Mucosa of rectum (tissue), 2 donors: Measurements from ENCODE around the gene ATAD1.
"Not testable (repeated sequence)": the region's sequence is repeated elsewhere in the genome, so short reads cannot be mapped to it uniquely, and the experiment has no call there.

Experiments
- H3K27ac ChIP-seq, 2 donors: one replicate each; pipeline ENCODE4 v1.7.0; 2013; ENCODE audit warnings: inconsistent platforms in 2 of 2, low read depth in 2 of 2, low read length in 2 of 2
- H3K27me3 ChIP-seq, 2 donors: one replicate each; pipeline ENCODE4 v1.7.0; 2013; ENCODE audit warnings: low read length in 2 of 2; ENCODE audit not compliant: control insufficient read depth in 2 of 2, insufficient read depth in 2 of 2
- H3K36me3 ChIP-seq, 2 donors: one replicate each; pipeline ENCODE4 v1.7.0; 2013; ENCODE audit warnings: low read length in 2 of 2; ENCODE audit not compliant: control insufficient read depth in 2 of 2, insufficient read depth in 2 of 2
- H3K4me1 ChIP-seq, 2 donors: one replicate each; pipeline ENCODE4 v1.7.0; 2013; ENCODE audit warnings: low read length in 2 of 2, mild to moderate bottlenecking in 1 of 2; ENCODE audit not compliant: control insufficient read depth in 2 of 2, insufficient read depth in 2 of 2
- H3K4me3 ChIP-seq, 2 donors: one replicate each; pipeline ENCODE4 v1.7.0; 2013; ENCODE audit warnings: low read length in 2 of 2
- H3K9ac ChIP-seq, 2 donors: one replicate each; pipeline ENCODE4 v1.7.0; 2013; ENCODE audit warnings: low read length in 2 of 2, low read depth in 1 of 2, mild to moderate bottlenecking in 1 of 2
- H3K9me3 ChIP-seq, 2 donors: one replicate each; pipeline ENCODE4 v1.7.0; 2013; ENCODE audit warnings: low read length in 2 of 2; ENCODE audit not compliant: control insufficient read depth in 2 of 2
- donor health status: healthy.
- donor health status: Normal muscosa, but diverticular disease.

Gene ATAD1

DNA sequence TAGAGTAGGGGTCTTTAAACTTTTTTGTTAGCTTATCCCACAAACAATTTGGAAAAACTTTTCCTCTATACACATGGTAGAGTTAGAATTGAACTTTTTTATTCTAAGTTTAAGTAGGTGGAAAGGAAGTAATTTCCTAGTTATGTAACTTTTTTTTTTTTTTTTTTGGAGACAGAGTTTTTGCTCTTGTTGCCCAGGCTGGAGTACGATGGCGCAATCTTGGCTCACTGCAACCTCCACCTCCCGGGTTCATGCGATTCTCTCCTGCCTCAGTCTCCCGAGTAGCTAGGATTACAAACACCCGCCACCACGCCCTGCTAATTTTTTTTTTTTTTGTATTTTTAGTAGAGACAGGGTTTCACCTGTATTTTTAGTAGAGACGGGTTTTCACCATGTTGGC lies 28.7 kb upstream of the ATAD1 start:
- not testable (repeated sequence) for H3K9me3 ChIP-seq, H3K36me3 ChIP-seq, H3K4me1 ChIP-seq, H3K9ac ChIP-seq, H3K4me3 ChIP-seq, H3K27me3 ChIP-seq, H3K27ac ChIP-seq

DNA sequence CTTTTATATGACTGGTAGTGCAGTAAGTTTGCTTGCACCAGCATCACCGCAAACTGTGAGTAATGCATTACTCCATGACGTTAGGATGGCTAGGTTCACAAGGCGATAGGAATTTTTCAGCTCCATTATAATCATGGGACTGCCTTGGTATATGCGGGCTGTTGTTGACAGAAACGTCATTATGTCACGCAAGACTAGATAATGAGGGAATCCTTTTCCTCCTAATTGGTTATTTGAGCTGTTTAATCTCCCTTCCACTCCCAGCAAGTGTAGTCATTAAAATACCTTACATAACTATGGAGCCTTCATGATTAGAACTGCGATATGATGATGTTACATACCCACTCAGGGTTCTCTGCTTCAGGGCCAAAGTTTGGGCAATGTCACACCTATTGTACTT lies 28.0 kb upstream of the ATAD1 start:
- H3K27me3 ChIP-seq = no peaks in the 10 kb centered on the region
- no peak overlapping the region for H3K9ac ChIP-seq
- H3K36me3 ChIP-seq = no peaks in the 10 kb centered on the region
- H3K9me3 ChIP-seq = no peaks in the 10 kb centered on the region
- peaks cover 0 to 4% of the 10 kb centered on the region in 2 donors for H3K4me1 ChIP-seq
- no peak overlapping the region for H3K27ac ChIP-seq
- H3K4me3 ChIP-seq = no peak overlapping the region

DNA sequence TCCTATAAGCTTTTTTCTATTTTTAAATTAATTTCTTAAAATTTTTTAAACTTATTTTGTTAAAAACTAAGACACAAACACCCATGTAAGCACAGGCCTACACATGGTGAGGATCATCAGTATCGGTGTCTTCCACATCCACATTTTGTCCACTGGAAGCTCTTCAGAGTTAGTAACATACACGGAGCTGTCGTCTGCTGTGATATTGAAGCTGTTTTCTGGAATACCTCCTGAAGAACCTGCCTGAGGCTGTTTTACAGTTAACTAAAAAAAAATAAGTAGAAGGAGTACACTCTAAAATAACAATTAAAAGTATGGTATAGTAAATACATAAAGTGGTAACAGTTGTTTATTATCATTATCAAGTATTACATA lies 27.6 kb upstream of the ATAD1 start:
- no peak overlapping the region for H3K4me3 ChIP-seq
- H3K27ac ChIP-seq = no peak overlapping the region
- peaks cover 0 to 4% of the 10 kb centered on the region in 2 donors for H3K4me1 ChIP-seq
- H3K9ac ChIP-seq = no peak overlapping the region
- H3K9me3 ChIP-seq = no peaks in the 10 kb centered on the region
- H3K27me3 ChIP-seq = no peaks in the 10 kb centered on the region
- H3K36me3 ChIP-seq = no peaks in the 10 kb centered on the region

DNA sequence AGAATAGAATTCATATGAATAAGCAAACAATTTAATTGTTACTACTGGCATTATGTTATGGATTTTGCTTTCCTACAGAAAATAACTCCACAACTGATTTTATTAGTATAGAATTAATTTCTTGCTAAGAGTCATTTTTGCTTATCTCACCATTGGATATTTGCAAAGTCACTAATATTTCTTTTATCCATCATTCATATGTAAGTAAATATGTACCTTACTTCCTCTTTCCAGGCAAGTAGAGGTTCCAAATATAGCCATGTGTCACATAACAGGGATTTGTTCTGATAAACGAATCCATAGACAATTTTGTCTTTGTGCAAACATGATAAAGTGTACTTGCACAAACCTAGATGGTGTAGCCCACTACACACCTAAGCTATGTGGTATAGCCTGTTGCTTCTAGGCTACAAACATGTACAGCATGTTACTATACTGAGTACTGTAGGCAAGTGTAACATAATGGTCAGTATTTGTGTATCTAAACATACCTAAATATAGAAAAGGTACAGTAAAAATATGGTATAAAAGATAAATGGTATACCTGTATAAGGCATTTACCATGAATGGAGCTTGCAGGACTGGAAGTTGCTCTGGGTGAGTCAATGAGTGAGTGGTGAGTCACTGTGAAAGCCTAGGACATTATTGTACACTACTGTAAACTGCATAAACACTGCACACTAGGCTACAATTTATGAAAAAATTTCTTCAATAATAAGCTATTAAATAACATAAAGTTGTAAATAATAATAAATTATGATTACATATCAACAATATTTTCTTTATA lies 27.0 kb upstream of the ATAD1 start:
- Histone ChIP-seq H3K9ac (no peak overlapping the region), H3K36me3 (no peaks in the 10 kb centered on the region), H3K4me1 (peaks cover 0 to 4% of the 10 kb centered on the region in 2 donors), H3K9me3 (no peaks in the 10 kb centered on the region), H3K27me3 (no peaks in the 10 kb centered on the region), H3K27ac (peak overlapping the region; percentile 38 to 41), H3K4me3 (no peak overlapping the region)

- no peak overlapping the region for H3K27ac ChIP-seq
- no peak overlapping the region for H3K4me3 ChIP-seq
- no peaks in the 10 kb centered on the region for H3K36me3 ChIP-seq
- H3K27me3 ChIP-seq = no peaks in the 10 kb centered on the region
- peaks cover 0 to 4% of the 10 kb centered on the region in 2 donors for H3K4me1 ChIP-seq
- no peak overlapping the region for H3K9ac ChIP-seq
- no peaks in the 10 kb centered on the region for H3K9me3 ChIP-seq
These were observed 25.7 kb upstream of the ATAD1 start for GRCh38 chr10:87843714-87844113.

- H3K4me1 ChIP-seq = peaks cover 0 to 4% of the 10 kb centered on the region in 2 donors
- H3K9me3 ChIP-seq = no peaks in the 10 kb centered on the region
- no peak overlapping the region for H3K9ac ChIP-seq
- H3K4me3 ChIP-seq = peak overlapping the region in 1 of 2 donors; percentile 13
- H3K27me3 ChIP-seq = no peaks in the 10 kb centered on the region
- peak overlapping the region; percentile 53 to 66 for H3K27ac ChIP-seq
- no peaks in the 10 kb centered on the region for H3K36me3 ChIP-seq
These were observed 24.9 kb upstream of the ATAD1 start for GRCh38 chr10:87842776-87843497.

DNA sequence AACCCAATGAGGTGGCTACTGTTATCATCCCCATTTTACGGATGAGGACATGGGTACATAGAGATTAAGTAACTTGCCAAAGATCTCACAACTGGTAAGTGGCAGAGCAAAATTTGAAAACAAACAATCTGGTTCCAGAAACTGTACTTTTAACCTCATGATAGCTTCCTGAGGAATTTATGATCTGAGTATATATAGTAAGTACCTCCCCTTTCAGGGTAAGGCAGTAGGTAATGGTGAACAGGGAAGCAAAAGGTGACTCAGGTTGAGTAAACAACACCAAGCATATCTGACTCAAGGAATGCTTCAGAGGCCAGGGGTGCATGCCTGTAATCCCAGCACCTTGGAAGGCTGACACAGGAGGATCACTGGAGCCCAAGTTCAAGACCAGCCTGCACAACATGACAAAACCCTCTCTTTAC lies 24.2 kb upstream of the ATAD1 start:
- H3K4me1 ChIP-seq = peaks cover 0 to 4% of the 10 kb centered on the region in 2 donors
- no peaks in the 10 kb centered on the region for H3K36me3 ChIP-seq
- H3K27ac ChIP-seq = peak overlapping the region; percentile 63 to 66
- no peaks in the 10 kb centered on the region for H3K27me3 ChIP-seq
- H3K9me3 ChIP-seq = no peaks in the 10 kb centered on the region
- H3K4me3 ChIP-seq = peak overlapping the region; percentile 12 to 15
- no peak overlapping the region for H3K9ac ChIP-seq

DNA sequence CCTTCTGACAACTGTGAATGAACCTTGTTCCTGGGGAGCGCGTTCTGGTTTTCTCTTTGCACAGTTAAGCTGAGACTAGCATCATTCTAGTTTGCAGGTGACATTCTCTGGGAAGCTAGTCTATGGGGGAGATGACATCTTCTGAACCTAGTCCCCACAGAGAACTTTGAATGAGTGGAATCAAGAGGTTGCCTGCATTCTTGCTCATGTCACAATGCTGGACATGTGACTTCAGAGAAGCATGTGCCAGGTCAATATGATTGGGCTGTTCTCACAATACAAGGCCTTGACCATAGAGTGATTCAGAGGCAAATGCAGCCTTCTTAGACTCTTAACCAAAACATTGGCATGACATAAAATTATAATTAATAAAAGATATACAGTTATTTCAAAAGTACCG lies 23.2 kb upstream of the ATAD1 start:
- Histone ChIP-seq H3K27me3 (no peaks in the 10 kb centered on the region), H3K36me3 (no peaks in the 10 kb centered on the region), H3K9ac (no peak overlapping the region), H3K27ac (no peak overlapping the region), H3K4me1 (peaks cover 0 to 4% of the 10 kb centered on the region in 2 donors), H3K4me3 (no peak overlapping the region), H3K9me3 (no peaks in the 10 kb centered on the region)

GRCh38 chr10:87838650-87839049 lies 20.6 kb upstream of the ATAD1 start:
- peaks cover 0 to 4% of the 10 kb centered on the region in 2 donors for H3K4me1 ChIP-seq
- no peaks in the 10 kb centered on the region for H3K27me3 ChIP-seq
- no peak overlapping the region for H3K27ac ChIP-seq

DNA sequence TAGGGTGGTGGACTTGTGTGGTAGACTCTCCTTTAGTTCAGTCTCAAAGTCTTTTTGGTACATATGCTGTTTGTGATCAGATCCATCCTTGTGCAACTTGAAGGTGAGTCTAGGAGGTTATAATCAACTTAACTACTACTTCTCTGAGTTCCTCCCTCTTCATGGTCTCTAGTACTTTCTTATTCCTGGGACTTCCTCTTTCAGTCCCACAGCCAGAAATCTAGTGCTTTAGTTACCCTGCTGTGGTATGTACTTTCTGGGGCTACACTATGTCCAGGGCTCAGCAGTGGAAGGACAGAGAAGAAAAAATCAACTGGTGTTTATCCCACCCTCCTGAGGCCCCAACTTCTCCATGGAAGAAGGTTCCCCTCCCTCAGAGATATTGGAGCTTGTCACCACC lies 19.4 kb upstream of the ATAD1 start:
- no peaks in the 10 kb centered on the region for H3K9me3 ChIP-seq
- H3K36me3 ChIP-seq = no peaks in the 10 kb centered on the region
- peaks cover 0 to 1% of the 10 kb centered on the region in 2 donors for H3K4me1 ChIP-seq
- H3K27ac ChIP-seq = no peak overlapping the region
- H3K9ac ChIP-seq = no peak overlapping the region
- no peak overlapping the region for H3K4me3 ChIP-seq
- H3K27me3 ChIP-seq = no peaks in the 10 kb centered on the region

More at GRCh38 chr10:87838650-87839049, 20.6 kb upstream of the ATAD1 start:
- H3K4me3 ChIP-seq = no peak overlapping the region
- H3K9me3 ChIP-seq = no peaks in the 10 kb centered on the region
- no peaks in the 10 kb centered on the region for H3K36me3 ChIP-seq
- no peak overlapping the region for H3K9ac ChIP-seq
